ENCODE data around the gene MTFMT.
A peak's percentile ranks its signal among the peaks of the same experiment; 100 is the strongest.
"Not testable (repeated sequence)": the region's sequence is repeated elsewhere in the genome, so short reads cannot be mapped to it uniquely, and the experiment has no call there.

MTFMT gene

DNA sequence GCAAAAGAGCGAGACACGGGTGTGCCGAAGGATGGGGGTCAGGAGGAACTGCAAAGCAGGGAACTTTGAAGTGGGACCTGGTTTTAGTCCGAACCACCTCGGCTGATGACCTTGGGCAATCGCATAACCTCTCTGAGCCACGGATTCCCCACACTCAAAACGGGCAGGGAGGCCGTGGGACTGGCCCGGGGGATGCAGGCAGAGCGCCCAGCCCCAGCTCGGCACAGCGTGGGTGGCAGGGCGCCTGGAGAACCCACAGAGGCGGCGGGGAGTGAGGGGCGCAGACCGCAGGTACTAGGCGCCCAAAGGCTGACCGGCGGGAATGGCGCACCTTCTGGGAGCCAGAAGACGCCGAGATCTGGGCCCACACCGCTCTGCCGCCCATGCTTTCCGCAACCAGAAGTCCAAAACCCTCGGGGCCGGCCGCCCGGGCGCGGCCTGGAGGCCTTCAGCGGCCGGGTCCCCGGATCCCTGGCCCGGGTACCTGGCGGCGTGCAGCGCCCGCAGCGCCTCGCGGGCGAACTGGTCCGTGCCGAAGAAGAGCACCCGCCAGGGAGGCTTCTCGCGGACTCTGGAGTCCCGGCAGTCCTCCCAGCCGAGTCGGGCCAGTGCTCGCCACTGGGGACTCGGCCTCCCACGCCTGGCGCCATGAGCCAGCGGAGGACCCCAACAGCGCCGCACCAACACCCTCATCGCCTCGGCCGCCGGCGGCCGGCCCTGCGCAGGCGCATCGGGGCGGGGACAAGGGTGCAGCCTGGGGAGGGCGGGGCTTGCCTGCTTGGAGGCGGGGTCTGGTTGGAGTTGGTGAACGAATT is at the start of gene MTFMT:
Gene MTFMT (minus strand): TSS at position 719 of the 815 bp plus-strand sequence. CDS start 26 bp downstream, at position 693.
- DNase-seq = peak; percentile 94

DNA sequence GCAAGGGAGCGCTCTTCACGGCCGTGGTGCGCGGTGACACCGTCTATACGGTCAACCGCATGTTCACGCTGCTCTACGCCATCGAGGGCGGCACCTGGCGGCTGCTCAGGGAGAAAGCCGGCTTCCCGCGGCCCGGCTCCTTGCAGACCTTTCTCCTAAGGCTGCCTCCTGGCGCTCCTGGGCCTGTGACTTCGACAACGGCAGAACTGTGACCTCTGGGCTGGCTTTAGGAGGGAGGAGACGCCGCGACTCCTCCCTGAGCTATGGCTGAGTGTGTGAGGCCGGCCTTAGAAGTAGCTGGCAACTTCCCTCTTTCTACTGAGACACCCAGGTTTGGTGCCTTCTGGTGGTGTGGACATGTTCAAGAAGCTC is 48.5 kb upstream of the MTFMT start:
- peak; percentile 26 for DNase-seq

DNA sequence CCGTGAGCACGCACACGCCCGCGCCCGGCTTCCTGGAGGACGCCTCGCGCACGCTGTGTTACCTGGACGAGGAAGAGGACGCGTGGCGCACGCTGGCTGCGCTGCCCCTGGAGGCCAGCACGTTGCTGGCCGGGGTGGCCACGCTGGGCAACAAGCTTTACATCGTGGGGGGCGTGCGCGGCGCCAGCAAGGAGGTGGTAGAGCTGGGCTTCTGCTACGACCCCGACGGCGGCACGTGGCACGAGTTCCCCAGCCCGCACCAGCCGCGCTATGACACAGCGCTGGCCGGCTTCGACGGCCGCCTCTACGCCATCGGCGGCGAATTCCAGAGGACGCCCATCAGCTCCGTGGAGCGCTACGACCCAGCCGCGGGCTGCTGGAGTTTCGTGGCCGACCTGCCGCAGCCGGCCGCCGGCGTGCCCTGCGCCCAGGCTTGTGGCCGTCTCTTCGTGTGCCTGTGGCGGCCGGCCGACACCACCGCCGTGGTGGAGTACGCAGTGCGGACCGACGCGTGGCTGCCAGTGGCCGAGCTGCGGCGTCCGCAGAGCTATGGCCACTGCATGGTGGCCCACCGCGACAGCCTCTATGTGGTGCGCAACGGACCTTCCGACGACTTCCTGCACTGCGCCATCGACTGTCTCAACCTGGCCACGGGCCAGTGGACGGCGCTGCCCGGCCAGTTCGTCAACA is 48.0 kb upstream of the MTFMT start:
- no peak for DNase-seq

DNA sequence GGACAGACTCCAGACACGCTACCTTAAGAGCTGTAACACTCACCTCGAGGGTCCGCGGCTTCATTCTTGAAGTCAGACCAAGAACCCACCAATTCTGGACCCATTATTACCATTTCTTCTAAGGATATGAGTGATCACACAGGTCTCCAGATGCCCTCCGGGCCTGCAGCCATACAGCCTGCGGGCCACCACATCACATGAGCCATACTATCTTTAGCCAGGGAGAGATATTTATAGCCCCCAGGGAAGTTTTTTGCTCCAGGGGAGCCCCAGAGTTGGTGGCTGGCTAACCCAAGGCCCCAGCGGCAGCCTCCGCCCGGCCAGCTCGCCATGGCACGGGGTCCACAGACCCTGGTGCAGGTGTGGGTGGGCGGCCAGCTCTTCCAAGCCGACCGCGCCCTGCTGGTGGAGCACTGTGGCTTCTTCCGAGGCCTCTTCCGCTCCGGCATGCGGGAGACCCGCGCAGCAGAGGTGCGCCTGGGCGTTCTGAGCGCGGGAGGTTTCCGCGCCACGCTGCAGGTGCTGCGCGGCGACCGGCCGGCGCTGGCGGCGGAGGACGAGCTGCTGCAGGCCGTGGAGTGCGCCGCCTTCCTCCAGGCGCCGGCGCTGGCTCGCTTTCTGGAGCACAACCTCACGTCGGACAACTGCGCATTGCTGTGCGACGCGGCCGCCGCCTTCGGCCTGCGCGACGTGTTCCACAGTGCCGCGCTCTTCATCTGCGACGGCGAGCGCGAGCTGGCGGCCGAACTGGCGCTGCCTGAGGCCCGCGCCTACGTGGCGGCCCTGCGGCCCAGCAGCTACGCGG is 47.2 kb upstream of the MTFMT start, which contains the start of gene KBTBD13:
Gene KBTBD13 (plus strand): TSS at position 261 of the 805 bp plus-strand sequence. CDS start 70 bp downstream, at position 331.
- DNase-seq = no peak

DNA sequence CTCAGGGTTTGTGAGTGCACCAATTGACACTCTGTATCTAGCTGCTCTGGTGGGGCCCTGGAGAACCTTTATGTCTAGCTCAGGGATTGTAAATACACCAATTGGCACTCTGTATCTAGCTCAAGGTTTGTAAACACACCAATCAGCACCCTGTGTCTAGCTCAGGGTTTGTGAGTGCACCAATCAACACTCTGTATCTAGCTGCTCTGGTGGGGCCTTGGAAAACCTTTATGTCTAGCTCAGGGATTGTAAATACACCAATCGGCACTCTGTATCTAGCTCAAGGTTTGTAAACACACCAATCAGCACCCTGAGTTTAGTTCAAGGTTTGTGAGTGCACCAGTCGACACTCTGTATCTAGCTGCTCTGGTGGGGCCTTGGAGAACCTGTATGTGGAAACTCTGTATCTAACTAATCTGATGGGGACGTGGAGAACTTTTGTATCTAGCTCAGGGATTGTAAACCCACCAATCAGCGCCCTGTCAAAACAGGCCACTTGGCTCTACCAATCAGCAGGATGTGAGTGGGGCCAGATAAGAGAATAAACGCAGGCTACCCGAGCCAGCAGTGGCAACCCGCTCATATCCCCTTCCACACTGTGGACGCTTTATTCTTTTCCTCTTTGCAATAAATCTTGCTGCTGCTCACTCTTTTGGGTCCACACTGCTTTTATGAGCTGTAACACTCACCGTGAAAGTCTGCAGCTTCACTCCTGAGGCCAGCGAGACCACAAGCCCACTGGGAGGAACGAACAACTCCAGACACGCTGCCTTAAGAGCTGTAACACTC is 46.4 kb upstream of the MTFMT start:
- DNase-seq = not testable (repeated sequence)

DNA sequence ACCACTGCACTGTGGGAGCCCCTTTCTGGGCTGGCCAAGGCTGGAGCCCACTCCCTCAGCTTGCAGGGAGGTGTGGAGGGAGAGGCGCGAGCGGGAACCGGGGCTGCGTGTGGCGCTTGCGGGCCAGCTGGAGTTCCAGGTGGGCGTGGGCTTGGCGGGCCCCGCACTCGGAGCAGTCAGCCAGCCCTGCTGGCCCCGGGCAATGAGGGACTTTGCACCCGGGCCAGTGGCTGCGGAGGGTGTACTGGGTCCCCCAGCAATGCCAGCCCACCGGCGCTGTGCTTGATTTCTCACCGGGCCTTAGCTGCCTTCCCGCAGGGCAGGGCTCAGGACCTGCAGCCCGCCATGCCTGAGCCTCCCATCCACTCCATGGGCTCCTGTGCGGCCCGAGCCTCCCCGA is 45.5 kb upstream of the MTFMT start:
- DNase-seq = not testable (repeated sequence)

DNA sequence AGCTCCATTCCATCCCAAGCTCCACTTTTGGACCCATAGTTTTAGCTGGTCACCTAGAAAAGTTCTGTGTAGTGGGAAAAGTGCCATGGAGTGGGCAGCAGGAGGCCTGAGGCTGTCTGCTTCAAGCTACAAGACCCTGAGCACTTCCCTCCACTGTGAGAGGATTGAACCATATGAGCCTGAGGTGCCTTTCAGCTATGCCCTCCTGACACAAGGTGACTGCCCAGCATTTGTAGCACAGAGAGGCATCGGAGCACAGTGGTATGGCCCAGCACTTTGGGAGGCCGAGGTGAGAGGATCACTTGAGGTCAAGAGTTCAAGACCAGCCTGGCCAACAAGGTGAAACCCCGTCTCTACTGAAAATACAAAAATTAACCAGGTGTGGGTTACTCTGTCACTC is 43.2 kb upstream of the MTFMT start:
- DNase-seq = no peak

DNA sequence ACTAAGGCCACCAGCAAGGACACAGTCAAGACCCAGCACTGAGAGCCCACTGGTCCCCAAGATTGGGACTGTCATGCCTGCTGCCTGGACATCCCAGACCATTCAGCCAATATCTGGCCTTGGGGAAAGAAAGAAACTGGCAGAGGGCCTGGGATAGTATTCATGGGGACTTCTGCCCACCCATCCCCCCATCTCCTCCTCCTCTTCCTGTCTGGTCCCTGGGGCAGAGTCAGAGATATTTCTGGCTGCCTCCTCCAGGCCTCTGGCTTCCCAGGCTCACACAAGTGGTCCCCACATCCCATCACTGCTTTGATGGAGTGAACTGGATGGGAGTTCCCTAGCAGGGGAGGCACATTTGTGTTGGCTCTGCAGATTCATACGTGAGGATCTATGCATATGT is 42.6 kb upstream of the MTFMT start:
- DNase-seq = no peak

DNA sequence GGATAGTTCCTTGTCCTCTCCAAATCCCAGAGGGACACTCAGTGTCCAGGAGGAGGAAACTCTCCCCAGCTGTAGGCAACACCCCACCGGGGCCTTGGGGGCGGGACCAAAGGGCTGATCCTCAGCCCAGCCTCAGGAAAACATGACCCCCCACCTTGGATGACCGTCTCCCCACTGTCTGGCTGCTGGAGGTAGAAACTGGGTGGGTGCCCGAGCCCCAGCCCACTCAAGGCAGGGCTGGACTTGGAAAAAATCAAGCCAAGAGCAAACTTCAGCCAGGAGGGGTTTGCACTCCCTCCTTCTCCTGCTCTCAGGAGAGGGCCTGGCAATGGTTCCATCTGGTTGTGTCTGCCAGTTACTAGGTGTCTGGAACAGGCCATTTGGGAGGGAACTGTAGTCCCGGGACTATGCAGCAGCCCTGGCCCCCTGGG is 42.0 kb upstream of the MTFMT start:
- no peak for DNase-seq

DNA sequence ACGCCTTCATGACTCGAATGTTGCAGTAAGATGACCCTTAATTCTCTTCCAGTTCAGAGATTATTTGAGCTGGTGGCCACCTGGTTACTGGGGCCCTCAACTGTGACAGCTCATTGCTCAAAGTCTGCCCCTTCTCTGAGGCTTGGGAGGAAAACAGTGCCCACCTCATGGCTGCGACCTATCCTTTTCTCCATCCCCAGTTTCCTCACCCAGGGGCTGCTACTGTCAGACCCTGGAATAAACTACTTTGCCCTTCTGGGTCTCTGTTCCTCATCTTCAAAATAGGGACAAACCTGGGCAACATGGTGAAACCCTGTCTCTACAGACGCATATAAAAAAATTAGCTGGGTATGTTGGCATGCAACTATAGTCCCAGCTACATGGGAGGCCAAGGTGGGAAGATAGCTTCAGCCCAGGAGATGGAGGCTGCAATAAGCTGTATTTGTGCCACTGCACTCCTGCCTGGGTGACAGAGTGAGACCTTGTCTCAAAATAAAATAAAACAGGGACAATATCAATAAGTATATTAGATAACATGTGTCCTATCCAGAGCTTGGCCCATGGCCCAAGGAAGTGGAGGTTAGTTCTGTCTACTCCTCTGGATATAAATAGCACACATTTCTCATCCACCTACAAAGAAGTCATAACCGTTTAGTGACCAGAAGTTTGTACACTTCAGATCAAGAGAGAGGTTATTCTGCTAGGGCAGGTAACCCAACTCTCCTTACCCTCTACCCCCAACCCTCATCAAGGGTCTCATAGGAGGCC is 40.5 kb upstream of the MTFMT start:
- no peak for DNase-seq

DNA sequence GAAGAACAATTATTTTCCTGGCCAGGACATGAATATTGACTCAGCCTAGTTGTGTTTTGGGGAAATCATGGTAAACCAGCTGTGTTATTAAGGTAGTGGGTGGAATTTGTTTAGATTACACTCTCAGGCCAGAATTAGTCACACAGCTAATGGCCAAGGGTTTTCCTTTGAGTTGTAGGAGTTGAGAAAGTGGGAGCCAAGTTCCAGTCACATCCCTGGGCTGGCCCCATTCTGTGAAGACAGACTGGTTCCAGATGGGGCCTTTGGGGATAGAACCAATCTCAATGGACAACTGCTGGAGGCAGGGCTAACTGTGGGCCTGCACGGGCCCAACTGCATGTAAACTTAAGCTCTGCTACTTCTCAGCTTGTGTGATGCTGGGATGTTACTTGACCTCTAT is 39.7 kb upstream of the MTFMT start:
- DNase-seq = no peak

DNA sequence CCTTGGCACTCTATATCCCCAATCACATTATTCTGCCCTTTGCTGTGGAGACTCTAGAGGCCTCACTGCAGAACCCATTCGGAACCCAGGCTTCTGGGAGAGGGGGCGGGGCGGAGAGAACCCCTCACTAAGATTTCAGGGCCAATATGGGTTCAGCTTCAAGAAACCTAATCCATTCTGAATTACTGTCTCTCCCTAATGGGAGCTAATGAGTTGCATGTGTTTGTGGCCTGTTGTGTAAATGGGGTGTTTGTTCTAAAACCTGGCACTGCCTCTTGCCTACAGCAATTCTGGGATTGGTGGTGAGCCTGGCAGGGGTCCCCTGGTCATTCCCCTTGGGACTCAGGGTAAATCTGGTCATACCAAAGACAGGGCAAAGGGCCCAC is 39.0 kb upstream of the MTFMT start:
- peak; percentile 40 for DNase-seq

DNA sequence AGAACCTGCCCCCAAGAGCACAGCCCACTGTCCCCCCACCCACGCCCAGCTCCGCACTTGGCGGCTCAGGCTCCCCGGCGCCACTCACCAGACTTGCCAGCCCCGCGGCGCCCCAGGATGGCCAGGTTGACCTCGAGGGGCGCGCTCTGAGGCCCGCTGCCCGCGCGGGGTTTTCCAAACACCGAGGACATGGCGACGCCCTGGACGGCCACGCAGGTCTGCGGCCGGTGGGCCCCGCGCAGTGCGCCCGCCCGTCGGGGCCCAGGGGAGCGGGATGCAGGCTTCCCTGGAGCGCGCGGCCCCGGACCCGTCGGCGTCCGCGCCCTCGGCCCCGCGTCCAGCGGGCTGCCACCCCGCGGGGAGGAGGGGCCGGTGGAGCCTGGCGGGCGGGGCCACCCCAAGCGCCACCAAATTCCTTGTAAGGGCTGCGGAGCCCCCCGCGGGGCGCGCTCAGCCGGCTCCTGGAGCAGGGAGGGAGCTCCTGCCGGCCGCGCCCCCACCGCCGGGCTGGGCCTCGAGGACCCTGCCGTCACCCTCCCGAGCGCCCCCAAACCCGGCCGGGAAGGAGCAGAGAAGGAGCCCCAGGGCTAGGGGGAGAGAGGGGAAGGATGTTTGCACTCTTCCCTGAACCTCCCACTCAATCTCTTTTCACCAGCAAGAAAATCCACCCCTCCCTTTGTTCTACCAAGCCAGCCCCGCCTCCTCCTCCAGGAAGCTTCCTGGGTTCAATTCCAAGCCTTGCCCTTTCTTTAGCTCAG is 38.4 kb upstream of the MTFMT start, which contains the start of gene RASL12:
Gene RASL12 (minus strand): TSS at position 347 of the 758 bp plus-strand sequence. CDS start 156 bp downstream, at position 191.
- peak; percentile 62 for DNase-seq

DNA sequence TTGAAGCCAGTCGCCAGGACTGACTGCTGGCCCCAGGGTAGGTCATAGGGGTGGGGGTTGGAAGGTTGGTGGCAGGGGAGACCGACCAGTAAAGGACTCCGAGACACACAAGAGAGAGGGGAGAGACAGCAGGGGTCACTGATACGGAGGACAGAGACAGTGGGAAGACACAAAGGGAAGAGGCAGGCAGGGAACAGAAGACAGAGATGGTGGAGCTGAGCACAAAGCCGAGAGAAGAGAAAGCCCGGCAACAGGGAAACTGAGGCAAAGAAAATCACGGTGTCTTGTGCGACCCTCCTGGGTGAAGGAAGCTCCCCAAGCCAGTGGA is 37.8 kb upstream of the MTFMT start:
- DNase-seq = no peak

DNA sequence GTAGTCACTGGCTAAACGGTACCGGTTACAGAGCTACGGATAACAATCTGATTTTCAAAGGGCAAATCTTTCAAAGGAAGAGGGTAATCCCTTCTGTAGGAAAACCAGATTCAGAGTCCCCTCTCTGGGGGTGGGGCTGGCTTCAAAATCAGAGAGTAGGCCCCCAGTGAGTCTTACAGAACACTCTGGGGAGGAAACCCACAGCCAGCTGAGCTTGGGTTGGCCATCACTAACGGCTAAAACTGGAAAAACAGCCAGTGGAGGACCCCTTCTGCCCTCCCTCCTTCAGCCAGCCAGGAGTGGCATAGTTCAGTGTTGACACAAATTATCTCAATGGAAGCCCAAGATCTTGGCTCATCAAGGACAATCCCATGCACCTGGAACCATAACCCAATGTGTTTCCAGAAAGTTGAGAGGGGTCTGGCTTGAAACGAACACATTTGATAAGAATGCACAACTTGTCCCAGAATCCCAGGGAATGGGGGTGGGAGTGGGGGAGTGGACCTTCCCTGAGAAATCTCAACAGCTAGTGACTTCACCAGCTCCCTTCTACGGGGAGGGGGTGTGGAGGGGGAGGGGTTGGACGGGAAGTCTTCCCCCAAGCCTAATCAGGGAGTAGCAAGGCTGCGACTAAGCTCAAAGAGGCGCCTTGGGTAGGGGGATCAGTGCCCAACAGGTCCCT is 37.3 kb upstream of the MTFMT start:
- no peak for DNase-seq

DNA sequence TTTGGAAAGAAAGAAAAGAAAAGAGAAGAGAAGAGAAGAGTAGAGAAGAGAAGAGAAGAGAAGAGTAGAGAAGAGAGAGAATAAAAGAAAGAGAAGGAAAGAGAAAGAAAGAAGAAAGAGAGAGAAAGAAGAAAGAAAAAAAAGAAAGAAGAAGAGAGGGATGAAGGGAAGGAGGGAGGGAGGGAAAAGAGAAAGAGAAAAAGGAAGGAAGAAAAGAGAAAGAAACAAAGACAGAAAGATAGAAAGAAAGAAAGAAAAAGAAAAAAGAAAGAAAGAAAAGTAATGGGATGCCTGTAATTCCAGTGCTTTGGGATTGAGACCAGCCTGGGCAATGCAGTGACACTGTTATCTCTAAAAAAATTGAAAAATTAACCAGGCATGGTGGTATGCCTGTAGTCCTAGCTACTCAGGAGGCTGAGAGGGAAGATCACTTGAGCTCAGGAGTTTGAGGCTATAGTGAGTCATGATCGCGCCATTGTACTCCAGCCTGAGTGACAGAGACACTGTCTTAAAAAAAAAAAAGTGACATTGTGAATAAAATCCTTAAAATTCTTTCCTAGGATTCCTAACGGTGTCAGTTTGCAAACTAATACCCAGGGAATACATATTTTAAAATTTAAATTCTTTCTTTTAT is 36.7 kb upstream of the MTFMT start:
- no peak for DNase-seq

DNA sequence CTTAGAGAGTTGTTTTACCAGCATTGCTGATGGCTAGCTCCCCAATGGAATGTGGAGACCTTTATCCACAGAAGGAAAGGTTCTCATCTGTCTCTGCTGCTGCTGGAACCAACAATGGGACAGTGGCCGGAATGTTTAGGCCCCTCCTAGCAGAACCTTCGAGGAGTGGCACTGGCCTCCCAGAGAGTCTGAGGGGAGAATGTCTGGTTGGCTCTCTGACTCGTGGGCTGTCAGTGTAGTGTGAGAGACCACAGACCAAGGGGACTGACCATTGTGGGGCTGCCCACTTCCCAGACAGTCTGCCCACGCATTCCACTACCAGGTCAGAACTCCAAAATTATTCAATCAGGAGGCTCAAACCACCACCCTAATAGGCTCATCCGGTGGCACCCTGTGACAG is 33.3 kb upstream of the MTFMT start:
- DNase-seq = no peak

DNA sequence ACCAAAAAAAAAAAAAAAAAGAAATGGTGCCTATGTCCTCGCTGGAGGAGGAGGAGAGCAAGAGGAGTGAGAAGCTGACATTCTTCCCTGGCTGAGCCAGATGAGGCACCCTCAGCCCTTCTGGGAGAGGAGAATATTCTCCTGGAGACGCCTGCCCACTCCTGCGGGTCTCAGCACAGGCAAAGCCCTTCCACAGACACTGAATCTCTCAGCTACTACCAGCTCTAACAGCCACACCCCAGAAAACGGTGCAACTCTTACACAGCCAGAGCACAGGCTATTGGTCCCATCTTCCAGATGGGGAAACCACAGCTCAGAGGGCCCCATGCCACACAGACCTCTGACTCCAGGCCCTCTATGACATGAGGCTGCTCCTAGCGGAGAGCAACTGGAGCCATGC is 32.6 kb upstream of the MTFMT start:
- DNase-seq = no peak

DNA sequence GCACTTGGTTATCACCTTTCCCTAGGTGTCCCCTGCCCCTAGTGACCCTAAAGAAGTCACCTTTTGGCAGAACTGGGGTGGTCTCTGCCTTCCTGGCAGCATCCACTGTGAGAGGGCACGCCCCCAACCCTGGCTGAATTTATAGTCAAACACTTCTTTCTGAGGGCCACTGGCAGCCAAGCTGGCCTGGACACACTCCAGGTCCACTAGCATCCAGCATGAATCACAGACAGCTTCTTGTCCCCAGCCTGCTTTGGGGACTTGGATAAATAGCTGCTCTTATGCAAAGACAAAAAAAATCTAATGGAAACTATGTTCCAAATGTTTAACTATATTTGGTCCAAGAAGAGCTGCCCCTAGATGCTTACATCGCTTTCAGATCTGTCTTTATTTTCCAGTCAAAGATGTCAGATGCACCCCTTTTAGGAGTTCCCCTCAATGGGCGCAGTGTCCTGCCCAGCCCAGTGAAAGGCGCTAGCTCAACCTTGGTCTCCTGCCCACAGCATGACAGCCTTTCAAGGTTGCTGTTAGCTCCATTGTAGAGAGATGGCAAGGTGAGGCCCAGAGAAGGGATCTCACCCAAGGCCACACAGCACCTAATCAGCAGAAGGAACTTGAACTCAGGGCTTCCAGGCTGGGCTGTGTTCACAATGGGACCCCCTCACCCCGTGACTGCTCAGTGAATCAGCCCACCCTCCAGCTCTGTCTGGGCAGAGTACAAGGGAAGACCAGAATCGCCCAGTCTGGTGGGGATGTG is 31.4 kb upstream of the MTFMT start:
- no peak for DNase-seq

Data from NCI-H69 (cell line).